Measurements from ENCODE around the gene KLHL40. TPM values are rescaled to one million over a fixed set of nuclear protein-coding genes. Genes with fewer than 3 reads are reported as not detected.
A peak's percentile ranks its signal among the peaks of the same experiment; 100 is the strongest.

The KLHL40 gene
- total RNA-seq, 1 donor from 2014 or later, result not detected

DNA sequence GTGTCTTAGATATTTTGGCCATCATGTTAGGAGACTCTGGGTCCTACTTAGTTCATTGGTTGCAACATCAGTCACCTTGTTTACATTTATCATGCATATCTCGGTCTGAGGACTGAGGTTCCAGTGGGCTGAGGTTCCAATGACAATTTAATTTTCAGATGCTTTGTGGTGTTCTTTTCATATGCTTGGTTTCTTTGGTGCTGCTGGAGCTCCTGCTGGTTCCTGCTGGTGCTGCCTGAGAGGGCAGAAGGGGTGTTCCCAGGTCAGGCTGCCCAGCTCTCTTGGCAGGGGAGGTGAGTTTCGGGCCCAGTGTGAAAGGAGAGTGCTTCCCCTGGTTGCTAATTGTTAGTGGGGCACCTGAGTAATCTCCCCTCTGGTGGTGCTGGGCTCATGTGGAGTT lies 6.9 kb upstream of the KLHL40 start:
- Mint-ChIP-seq H3K36me3 (ENCODE audit: low read depth) (no peaks in the 10 kb centered on the region), H3K27me3 (peaks cover 8% of the 10 kb centered on the region), H3K4me3 (no peak overlapping the region), H3K27ac (no peak overlapping the region), H3K4me1 (no peaks in the 10 kb centered on the region), H3K9me3 (peaks cover 17% of the 10 kb centered on the region)
- intact Hi-C loops (cut with micrococcal nuclease), result no loop called here
- DNase-seq, result no peak
- no peak for ATAC-seq (ENCODE audit: low read depth)
- TF ChIP-seq, protein P1, sequence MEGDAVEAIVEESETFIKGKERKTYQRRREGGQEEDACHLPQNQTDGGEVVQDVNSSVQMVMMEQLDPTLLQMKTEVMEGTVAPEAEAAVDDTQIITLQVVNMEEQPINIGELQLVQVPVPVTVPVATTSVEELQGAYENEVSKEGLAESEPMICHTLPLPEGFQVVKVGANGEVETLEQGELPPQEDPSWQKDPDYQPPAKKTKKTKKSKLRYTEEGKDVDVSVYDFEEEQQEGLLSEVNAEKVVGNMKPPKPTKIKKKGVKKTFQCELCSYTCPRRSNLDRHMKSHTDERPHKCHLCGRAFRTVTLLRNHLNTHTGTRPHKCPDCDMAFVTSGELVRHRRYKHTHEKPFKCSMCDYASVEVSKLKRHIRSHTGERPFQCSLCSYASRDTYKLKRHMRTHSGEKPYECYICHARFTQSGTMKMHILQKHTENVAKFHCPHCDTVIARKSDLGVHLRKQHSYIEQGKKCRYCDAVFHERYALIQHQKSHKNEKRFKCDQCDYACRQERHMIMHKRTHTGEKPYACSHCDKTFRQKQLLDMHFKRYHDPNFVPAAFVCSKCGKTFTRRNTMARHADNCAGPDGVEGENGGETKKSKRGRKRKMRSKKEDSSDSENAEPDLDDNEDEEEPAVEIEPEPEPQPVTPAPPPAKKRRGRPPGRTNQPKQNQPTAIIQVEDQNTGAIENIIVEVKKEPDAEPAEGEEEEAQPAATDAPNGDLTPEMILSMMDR (IDR thresholded peaks at IDR 0.05), result no peak
- POLR2A ChIA-PET, result no interaction called here
- CTCF ChIA-PET, result no interaction called here

DNA sequence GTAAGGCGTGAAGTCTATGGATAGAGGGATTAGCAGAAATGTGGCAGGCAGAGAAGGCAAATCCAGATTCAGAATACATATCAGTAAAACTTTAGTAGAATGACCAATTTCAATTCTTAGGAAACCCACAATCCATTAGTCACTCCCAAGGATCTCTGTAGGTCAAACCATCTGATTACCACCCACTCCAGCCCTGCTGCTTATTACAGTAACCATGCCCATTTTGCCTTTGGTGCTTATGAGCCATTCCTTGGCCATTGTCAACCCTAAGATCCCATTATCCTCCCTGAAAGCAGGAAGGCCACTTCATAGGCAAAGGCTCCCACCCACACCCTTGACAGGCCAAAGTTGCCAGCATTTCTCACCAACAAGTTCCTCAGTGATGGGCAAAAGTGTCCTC lies 5.1 kb upstream of the KLHL40 start:
- no peak for ATAC-seq (ENCODE audit: low read depth)
- DNase-seq, result no peak
- CTCF ChIA-PET, result no interaction called here
- Mint-ChIP-seq H3K27me3 (peaks cover 15% of the 10 kb centered on the region), H3K9me3 (peaks cover 17% of the 10 kb centered on the region), H3K4me3 (no peak overlapping the region), H3K36me3 (ENCODE audit: low read depth) (no peaks in the 10 kb centered on the region), H3K4me1 (no peaks in the 10 kb centered on the region), H3K27ac (no peak overlapping the region)
- POLR2A ChIA-PET, result no interaction called here
- intact Hi-C loops (cut with micrococcal nuclease), result no loop called here
- TF ChIP-seq, protein P1 (IDR thresholded peaks at IDR 0.05), result no peak

DNA sequence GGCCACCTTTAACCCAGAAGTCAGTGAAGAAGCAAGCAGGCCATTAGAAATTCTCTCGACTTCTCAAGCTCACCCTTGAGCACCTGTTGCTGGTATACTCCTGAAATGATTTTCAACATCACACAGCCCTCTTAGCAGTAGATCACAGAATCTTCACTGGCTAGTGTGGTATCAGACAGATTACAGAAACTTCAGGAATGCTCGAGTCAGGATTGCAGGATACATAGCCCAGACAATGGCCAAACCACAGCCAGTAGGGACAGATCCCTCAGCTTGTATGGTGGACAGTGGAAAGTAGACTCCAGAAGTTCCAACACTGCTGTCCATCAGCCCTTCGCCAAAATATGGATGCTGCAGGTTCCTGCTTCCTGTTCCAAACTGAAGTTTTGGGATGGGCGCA lies 4.5 kb upstream of the KLHL40 start:
- peaks cover under 1% of the 10 kb centered on the region for H3K4me1 Mint-ChIP-seq
- TF ChIP-seq, protein P1 (IDR thresholded peaks at IDR 0.05), result no peak
- DNase-seq, result no peak
- peaks cover 17% of the 10 kb centered on the region for H3K27me3 Mint-ChIP-seq
- no peak overlapping the region for H3K4me3 Mint-ChIP-seq
- ChIA-PET CTCF (no interaction called here), POLR2A (no interaction called here)
- H3K36me3 Mint-ChIP-seq (ENCODE audit: low read depth), result no peaks in the 10 kb centered on the region
- intact Hi-C loops (cut with micrococcal nuclease), result no loop called here
- H3K27ac Mint-ChIP-seq, result no peak overlapping the region
- peaks cover 16% of the 10 kb centered on the region for H3K9me3 Mint-ChIP-seq
- ATAC-seq (ENCODE audit: low read depth), result no peak

DNA sequence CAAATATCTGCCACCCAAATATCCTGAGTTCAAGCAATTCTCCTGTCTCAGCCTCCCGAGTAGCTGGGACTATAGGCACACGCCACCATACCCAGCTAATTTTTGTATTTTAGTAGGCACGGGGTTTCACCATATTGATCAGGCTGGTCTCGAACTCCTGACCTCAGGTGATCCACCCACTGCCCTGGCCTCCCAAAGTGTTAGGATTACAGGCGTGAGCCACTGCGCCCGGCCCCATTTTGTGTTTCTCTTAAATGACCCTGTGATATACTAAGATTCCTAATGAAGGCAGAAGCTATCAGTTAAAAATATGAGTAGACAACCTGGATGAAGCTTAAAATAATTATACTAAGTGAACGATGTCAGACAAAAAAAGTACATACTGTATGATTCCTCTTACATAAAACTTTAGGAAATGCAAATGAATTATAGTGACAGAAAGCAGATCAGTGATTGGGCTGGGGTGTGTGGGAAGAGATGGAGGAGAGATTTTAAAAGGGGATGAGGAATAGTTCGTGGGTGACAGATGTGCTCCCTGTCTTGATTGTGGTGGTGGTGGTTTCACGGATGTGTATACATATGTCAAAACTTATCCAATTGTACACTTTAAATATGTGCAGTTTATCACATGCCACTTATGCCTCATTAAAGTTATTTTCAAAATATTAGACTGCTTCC lies 3.8 kb upstream of the KLHL40 start:
- ATAC-seq (ENCODE audit: low read depth) (no peak), DNase-seq (no peak)
- intact Hi-C loops (cut with micrococcal nuclease), result no loop called here
- Mint-ChIP-seq H3K27me3 (peaks cover 19% of the 10 kb centered on the region), H3K4me3 (no peak overlapping the region), H3K27ac (no peak overlapping the region), H3K4me1 (peaks cover 2% of the 10 kb centered on the region), H3K36me3 (ENCODE audit: low read depth) (no peaks in the 10 kb centered on the region), H3K9me3 (peaks cover 14% of the 10 kb centered on the region)
- CTCF ChIA-PET, result no interaction called here
- POLR2A ChIA-PET, result no interaction called here
- TF ChIP-seq, protein P1 (IDR thresholded peaks at IDR 0.05), result no peak

DNA sequence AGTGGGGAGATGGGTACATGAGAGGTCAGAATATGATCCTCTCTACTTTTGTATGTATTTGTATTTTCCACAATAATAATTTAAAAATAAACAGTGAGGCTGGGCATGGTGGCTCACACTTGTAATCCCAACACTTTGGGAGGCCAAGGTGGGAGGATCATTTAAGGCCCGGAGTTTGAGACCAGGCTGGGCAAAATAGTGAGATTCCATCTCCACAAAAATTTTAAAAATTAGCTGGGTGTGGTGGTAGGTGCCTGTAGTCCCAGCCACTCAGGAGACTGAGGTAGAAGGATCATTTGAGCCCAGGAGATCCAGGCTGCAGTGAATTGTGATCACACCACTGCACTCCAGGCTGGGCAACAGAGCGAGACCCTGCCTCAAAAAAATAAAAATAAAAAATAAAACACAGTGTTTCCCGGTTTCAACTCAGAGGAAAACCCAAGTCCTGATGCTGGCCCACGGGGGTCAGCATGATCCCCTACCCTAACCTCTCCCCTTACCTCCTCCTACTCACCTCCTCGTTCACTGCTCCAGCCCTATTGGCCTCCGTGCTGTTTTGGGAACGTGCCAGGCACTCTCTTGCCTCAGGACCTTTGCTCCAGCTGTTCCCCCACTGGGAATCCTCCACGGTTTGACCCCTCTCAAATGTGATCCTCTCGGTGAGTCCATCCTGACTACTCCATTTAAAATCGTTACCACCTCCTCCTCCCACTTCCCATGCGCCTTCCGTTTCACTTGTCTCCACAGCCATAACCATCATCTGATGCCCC lies 2.9 kb upstream of the KLHL40 start:
- ATAC-seq (ENCODE audit: low read depth), result no peak
- Mint-ChIP-seq H3K4me3 (no peak overlapping the region), H3K36me3 (ENCODE audit: low read depth) (no peaks in the 10 kb centered on the region), H3K27ac (no peak overlapping the region), H3K4me1 (peaks cover 2% of the 10 kb centered on the region), H3K27me3 (peaks cover 19% of the 10 kb centered on the region), H3K9me3 (peaks cover 10% of the 10 kb centered on the region)
- peak; percentile 1 for DNase-seq
- intact Hi-C loops (cut with micrococcal nuclease), result no loop called here
- ChIA-PET CTCF (no interaction called here), POLR2A (no interaction called here)
- TF ChIP-seq, protein P1 (IDR thresholded peaks at IDR 0.05), result no peak
